Hepatocyte (in vitro differentiated cells): Measurements from ENCODE around the gene CLIP3.

Experiments used
- EZH2phosphoT487 ChIP-seq: fragments of 200-600 bp; sonication (generic); IDR thresholded peaks from one replicate; pipeline ENCODE4 v1.6.1; 2018; ENCODE audit warnings: antibody characterized with exemption, mild to moderate bottlenecking, low read depth, moderate library complexity; ENCODE audit not compliant: unreplicated experiment, severe bottlenecking
- TF ChIP-seq, protein P1 (sequence below): fragments of 200-600 bp; sonication (generic); IDR thresholded peaks from 2 replicates; pipeline ENCODE4 v1.5.1; 2016; ENCODE audit warnings: antibody characterized with exemption, mild to moderate bottlenecking; ENCODE audit not compliant: poor library complexity

GRCh38 chr19:36049080-36049698 lies 16.5 kb upstream of the CLIP3 start:
- TF ChIP-seq, protein P1, sequence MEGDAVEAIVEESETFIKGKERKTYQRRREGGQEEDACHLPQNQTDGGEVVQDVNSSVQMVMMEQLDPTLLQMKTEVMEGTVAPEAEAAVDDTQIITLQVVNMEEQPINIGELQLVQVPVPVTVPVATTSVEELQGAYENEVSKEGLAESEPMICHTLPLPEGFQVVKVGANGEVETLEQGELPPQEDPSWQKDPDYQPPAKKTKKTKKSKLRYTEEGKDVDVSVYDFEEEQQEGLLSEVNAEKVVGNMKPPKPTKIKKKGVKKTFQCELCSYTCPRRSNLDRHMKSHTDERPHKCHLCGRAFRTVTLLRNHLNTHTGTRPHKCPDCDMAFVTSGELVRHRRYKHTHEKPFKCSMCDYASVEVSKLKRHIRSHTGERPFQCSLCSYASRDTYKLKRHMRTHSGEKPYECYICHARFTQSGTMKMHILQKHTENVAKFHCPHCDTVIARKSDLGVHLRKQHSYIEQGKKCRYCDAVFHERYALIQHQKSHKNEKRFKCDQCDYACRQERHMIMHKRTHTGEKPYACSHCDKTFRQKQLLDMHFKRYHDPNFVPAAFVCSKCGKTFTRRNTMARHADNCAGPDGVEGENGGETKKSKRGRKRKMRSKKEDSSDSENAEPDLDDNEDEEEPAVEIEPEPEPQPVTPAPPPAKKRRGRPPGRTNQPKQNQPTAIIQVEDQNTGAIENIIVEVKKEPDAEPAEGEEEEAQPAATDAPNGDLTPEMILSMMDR, result no peak
- no peak for TF ChIP-seq EZH2phosphoT487
